ENCODE measurements around the gene MED13L. TPM values are rescaled to one million over a fixed set of nuclear protein-coding genes. Genes with fewer than 3 reads are reported as not detected.
"Not testable (repeated sequence)": the region's sequence is repeated elsewhere in the genome, so short reads cannot be mapped to it uniquely, and the experiment has no call there.

MED13L gene
- polyA plus RNA-seq, 3 donors, result 69.5 to 83.0 (median 76.0) TPM

GRCh38 chr12:116137318-116137717 lies 140.2 kb downstream of the MED13L start:
- no peak for DNase-seq (ENCODE audit: low read depth in 3 of 3, low spot score in 2 of 3)

DNA sequence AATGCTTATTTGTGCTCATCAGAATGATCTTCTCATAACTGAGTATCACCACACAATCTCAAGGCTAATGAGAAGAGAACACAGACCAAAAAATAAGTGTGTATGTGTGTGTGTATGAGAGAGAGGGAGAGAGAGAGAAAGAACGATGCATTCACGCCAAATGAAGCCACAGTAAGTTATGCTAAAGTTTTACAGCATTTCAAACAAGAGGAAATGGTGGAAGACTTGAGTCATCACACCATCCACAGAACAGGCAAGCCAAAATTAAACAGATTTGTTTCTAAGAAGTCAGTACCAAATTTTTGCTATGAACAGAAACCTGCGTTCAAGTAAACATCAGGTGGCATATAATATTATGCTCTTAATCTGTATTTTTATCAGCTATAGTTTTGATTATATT lies 141.2 kb downstream of the MED13L start:
- no peak for DNase-seq (ENCODE audit: low read depth in 3 of 3, low spot score in 2 of 3)

GRCh38 chr12:116135209-116135930 lies 142.1 kb downstream of the MED13L start:
- no peak for DNase-seq (ENCODE audit: low read depth in 3 of 3, low spot score in 2 of 3)

- no peak for DNase-seq (ENCODE audit: low read depth in 3 of 3, low spot score in 2 of 3)
Observed at GRCh38 chr12:116133636-116134214, 143.8 kb downstream of the MED13L start.

DNA sequence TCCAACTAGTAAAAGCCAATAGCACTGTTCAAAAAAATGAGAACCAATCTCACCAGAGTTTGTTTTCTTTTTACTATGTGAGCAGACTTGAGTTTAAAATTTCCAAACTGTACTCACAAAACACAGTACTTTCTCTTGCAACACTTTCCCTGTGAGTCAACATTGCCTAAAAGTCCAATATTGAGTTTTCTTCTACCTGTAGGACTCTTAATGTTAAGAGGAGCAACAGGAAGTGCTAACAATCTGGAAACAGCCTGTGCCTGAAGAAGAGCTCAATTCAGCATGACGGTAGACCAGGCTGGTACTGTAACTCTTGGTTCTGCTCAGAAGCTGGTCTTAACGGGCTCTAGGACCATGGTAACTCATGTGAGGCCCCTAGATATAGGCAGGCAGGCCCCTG lies 144.3 kb downstream of the MED13L start:
- DNase-seq (ENCODE audit: low read depth in 3 of 3, low spot score in 2 of 3), result no peak

DNA sequence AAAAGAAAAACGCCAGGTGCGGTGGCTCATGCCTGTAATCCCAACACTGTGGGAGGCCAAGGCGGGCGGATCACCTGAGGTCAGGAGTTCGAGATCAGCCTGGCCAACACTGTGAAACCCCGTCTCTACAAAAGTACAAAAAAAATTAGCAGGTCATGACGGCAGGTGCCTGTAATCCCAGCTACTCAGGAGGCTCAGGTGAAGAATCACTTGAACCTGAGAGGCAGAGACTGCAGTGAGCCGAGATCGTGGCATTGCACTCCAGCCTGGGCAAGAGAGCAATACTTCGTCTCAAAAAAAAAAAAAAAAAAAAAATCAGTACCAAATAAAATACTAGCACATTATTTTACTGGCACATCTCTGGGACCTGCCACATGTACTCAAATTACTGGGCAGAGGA lies 145.5 kb downstream of the MED13L start:
- DNase-seq (ENCODE audit: low read depth in 3 of 3, low spot score in 2 of 3), result not testable (repeated sequence)

GRCh38 chr12:116131176-116131575 lies 146.3 kb downstream of the MED13L start:
- no peak for DNase-seq (ENCODE audit: low read depth in 3 of 3, low spot score in 2 of 3)

DNA sequence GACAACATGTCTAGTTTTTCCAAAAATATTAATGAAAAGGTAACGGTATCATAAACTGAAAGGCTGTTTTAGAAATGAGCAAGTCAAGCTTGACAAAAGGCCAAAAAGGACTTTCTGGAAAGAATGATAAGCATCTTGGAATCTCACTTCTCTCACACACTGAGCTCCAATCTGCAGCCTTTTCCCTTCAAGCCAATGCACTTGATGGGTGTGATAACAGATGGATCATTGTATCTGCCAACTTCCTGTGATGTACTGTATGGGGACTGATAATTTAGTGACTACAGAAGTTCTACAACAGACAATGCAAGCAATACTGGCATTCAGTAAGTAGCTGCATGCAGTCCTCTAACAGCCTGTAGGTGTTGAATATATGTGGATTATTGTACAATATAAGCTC lies 147.1 kb downstream of the MED13L start:
- DNase-seq (ENCODE audit: low read depth in 3 of 3, low spot score in 2 of 3), result no peak

- no peak for DNase-seq (ENCODE audit: low read depth in 3 of 3, low spot score in 2 of 3)
Observed at GRCh38 chr12:116128779-116129178, 148.7 kb downstream of the MED13L start.

GRCh38 chr12:116127859-116128258 lies 149.6 kb downstream of the MED13L start:
- no peak for DNase-seq (ENCODE audit: low read depth in 3 of 3, low spot score in 2 of 3)

DNA sequence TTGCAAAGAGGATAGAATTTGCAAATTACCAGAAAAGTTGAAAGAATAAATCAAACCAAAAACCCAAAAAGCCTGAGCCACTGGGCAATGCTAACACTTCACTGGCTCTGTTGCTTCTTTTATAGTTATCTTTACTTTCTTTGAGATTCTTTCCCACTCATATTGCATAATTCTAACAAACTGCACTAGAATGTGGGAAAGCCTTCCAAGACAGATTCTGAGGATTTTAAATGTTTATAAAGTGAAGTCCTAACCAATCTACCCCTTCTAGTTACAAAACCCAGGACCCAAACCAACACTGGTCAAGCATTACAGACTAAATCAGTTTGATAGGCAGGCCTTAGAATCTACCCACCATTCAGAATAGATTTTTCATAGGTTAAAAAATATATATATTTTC lies 150.9 kb downstream of the MED13L start:
- no peak for DNase-seq (ENCODE audit: low read depth in 3 of 3, low spot score in 2 of 3)

DNA sequence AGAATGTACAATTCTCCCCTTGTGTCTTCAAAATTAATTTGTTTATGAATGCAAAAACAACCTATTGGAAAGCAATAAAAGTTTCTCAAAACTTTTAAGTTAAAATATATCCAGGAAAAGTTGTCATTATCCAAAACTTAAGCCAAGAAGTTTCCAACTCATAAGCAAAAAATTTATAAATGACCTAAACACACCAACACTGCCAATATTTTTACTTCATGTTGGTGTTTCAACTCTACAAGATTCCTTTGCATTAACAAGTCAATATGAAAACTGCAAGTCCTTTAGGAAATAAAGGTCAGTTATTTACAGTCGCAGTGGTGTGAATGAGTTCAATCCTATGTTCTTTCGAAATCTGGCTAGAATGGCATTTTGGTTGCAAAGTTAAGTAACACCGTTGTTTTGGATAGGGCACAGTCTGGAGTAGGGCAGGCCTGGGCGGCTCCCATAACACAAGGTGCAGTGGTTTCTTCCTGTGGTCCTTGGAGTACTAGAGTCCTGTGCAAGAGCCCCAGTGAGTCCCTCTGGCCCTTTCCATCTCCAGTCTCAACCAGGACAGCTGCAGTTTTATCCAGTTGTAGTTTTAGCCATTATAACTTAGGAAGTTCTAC lies 151.4 kb downstream of the MED13L start:
- no peak for DNase-seq (ENCODE audit: low read depth in 3 of 3, low spot score in 2 of 3)

DNA sequence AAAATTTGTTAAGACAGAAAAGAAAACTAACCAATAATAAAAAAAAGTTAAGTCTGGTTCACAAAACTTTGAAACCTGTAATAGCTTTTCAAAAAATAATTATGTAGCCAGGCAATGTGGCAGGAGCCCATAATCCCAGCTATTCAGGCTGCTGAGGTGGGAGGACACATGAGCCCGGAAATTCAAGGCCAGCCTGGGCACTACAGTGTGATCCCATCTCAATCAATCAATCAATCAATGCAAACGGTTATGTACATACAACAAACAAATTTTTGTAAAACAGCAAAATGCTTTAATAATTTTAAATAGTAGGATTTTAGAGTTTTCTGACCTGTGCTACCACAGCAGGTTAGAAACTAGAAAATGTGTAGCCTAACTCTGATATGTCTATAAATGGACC lies 152.4 kb downstream of the MED13L start:
- DNase-seq (ENCODE audit: low read depth in 3 of 3, low spot score in 2 of 3), result no peak

- no peak for DNase-seq (ENCODE audit: low read depth in 3 of 3, low spot score in 2 of 3)
Observed at GRCh38 chr12:116123451-116124258, 153.8 kb downstream of the MED13L start.

DNA sequence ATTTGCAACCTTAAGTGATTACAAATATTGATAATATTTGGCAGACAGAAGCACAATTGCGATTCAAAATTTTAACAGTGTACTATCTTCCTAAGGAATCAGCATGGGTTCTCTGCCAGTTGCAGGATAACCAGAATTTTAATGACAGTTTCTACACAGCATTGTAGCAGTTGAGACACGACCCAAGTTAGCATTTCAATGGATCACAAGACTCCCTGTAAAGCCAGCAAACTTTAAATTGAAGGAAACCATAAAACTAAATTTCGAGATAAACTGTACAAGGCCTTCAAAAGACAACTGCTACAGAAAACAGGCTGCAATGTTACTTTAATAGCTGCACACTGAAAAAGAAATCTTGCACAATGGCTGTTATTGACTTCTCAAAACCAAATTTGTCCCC lies 154.9 kb downstream of the MED13L start:
- DNase-seq (ENCODE audit: low read depth in 3 of 3, low spot score in 2 of 3), result no peak

DNA sequence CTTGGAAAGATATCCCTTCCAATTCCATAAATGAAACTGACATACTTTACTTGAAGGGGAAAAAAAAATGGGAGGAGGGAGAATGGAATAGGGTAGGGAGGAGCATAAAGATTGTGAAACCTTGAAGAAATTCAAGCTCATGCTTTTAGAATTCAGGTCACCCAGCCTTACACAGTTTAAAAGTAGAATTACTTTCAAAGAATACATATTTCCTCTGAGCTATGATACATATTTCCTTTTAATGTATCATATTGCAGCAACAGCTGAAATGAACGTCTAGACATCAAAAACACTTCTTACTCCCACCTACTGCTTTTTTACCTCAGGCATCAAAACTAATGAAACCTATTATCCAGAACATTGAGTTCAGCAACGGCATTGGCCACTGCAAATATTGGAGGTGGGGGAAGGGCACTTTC lies 156.0 kb downstream of the MED13L start:
- DNase-seq (ENCODE audit: low read depth in 3 of 3, low spot score in 2 of 3), result no peak

DNA sequence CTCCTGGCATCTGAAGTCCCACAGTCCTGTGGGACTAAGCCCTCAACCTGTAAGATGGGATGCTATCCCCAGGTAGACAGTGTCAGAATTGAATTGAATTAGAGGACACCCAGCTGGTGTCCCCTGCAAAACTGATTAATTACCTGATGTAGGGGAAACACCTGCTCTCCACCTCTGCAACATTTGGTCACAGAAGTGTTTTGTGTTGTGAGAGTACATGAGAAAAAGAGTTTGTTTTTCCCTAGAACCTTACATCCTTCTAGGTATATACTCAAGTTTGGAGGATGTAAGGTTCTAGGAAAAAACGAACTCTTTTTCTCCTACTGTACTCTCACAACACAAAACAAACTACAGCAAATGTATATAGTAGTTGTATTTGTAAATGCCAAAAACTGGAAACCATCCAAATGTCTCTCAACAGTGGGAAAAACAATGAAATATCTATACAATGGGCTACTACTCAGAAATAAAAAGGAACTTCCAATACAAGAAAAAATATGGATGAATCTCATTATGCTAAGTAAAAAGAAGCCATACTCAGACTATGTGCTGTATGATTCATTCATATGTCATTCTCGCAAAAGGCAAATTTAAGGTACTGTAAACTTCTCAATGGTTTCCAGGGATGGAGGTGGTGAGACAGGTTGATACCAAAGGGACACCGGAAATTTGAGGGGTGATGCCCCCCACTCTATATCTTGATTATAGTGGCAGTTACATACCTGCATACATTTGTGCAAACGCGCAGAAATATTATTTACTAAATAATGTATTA lies 160.7 kb downstream of the MED13L start:
- DNase-seq (ENCODE audit: low read depth in 3 of 3, low spot score in 2 of 3), result no peak

DNA sequence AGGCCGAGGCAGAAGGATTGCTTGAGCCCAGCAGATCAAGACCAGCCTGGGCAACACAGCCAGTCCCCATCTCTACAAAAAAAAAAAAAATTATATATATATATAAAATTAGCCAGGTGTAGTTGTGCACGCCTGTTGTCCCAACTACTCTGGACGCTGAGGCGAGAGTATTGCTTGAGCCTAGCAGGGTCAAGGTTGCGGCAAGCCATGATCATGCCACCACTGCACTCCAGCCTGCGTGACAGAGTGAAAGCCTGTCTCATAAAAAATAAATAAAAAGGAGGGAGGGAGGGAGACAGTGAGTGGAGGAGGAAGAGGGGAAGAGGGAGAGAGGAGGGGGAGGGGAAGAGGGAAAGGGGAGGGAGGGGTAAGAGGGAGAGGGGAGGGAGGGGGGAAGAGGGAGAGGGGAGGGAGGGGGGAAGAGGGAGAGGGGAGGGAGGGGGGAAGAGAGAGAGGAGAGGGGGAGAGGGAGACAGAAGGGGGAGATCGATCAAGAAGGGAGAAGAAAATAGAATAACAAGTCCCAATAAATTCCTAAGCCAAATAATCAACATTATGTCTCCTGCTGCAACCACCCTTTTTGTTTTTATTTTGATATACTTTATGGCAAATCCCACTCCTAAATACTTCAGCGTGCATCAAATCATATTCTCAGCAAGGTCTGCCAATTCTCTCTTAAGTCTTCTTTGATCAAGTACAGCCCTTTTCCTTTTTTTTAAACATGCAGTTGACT lies 163.9 kb downstream of the MED13L start:
- DNase-seq (ENCODE audit: low read depth in 3 of 3, low spot score in 2 of 3), result no peak

- no peak for DNase-seq (ENCODE audit: low read depth in 3 of 3, low spot score in 2 of 3)
Observed at GRCh38 chr12:116106870-116107269, 170.6 kb downstream of the MED13L start.
